ENCODE measurements around the gene ZNF776. TPM values are rescaled to one million over a fixed set of nuclear protein-coding genes. Genes with fewer than 3 reads are reported as not detected.

ZNF776 gene
- total RNA-seq, 6 donors from 2014 or later: 9.7 to 83.8 (median 13.3) TPM

DNA sequence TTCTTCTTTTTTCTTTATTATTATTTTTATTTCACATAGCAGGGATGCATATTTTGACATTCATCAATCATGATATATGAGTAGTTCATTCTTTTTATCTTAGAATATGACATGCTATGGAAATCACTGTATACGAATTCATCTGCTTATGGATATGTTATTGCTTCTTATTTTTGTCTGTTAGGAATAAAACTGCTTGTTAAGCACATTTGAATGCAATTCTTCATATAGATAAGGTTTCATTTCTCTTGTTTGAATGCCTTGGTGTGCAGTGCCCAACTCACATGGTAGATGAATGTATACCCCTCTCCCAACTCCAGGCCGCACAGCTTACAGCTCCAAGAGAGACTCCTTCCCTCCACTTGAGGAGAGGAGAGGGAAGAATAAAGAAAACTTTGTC is 11.3 kb downstream of the ZNF776 start:
- Histone ChIP-seq H3K4me3 (no peak overlapping the region), H3K36me3 (peaks cover 20 to 88% (median 66%) of the 10 kb centered on the region in 4 donors), H3K27ac (no peak overlapping the region), H3K4me1 (no peaks in the 10 kb centered on the region), H3K27me3 (no peaks in the 10 kb centered on the region), H3K9me3 (peaks cover 43 to 87% (median 68%) of the 10 kb centered on the region in 4 donors)
- ATAC-seq (ENCODE audit: low FRiP score in 2 of 2): no peak
- DNase-seq: no peak
- TF ChIP-seq POLR2AphosphoS5 (IDR thresholded peaks at IDR 0.05): no peak
- TF ChIP-seq EP300 (IDR thresholded peaks at IDR 0.05): no peak
- no peak for TF ChIP-seq POLR2A (IDR thresholded peaks at IDR 0.05)
- TF ChIP-seq, protein P1, sequence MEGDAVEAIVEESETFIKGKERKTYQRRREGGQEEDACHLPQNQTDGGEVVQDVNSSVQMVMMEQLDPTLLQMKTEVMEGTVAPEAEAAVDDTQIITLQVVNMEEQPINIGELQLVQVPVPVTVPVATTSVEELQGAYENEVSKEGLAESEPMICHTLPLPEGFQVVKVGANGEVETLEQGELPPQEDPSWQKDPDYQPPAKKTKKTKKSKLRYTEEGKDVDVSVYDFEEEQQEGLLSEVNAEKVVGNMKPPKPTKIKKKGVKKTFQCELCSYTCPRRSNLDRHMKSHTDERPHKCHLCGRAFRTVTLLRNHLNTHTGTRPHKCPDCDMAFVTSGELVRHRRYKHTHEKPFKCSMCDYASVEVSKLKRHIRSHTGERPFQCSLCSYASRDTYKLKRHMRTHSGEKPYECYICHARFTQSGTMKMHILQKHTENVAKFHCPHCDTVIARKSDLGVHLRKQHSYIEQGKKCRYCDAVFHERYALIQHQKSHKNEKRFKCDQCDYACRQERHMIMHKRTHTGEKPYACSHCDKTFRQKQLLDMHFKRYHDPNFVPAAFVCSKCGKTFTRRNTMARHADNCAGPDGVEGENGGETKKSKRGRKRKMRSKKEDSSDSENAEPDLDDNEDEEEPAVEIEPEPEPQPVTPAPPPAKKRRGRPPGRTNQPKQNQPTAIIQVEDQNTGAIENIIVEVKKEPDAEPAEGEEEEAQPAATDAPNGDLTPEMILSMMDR (IDR thresholded peaks at IDR 0.05): no peak
- 91 to 92% methylated on average over 2 of the region's 2 CpGs for WGBS, 2 donors

DNA sequence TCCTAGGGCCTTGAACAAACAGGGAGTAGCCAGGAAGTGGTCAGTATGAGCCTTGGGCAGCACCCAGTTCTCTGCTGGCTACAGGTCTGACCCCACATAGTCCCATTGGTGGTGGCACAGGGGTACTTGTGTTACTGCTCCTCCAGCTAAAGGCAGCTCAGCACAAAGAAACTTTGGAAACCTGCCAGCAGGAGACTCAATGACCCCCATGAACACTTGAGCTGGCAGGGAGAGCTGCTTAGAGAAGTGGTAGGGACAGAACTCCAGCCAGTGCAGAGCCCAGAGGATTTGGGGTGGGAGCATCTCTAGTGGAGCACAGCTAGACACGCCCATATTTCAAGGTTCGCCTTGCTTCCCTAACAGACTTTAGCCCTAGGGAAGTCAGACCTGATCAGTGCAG is 12.5 kb downstream of the ZNF776 start:
- Histone ChIP-seq H3K27ac (no peak overlapping the region), H3K36me3 (peaks cover 10 to 88% (median 60%) of the 10 kb centered on the region in 4 donors)
- ATAC-seq (ENCODE audit: low FRiP score in 2 of 2): no peak

DNA sequence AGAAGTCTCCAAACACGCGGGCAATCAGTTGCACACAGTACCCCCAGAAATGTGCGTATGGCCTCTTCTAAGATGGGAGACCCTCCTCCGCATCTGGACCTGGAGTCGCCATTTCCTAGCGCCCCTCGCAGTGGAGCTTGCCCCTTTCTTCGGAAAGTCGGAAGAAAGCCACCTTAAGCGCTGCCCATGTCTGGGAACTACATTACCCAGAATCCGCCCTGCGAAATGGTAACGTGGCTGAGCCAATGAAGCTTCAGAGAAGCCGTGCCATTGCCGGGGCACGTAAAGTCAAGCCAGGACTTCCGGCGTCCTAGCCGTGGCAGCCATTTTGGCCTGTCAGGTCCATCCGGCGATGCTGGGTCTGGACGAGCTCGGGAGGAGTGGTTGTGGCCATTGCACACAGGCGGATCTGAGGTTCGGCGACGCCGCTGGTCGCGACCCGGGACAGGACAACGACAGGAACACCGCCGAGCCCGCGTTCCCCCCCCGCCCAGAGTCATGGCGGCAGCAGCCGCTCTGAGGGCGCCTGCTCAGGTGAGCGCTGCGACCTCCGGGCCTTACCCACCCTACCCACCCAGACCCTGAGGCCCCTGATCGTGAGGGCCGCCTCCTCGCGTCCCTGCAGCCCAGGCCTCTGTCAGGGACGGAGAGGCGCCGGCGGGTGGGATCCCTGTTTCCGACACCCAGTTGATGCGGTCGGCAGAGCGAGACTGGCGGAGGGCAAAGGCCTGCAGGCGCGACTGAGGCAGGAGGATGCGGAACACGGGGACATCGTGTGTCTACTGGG is 22.9 kb downstream of the ZNF776 start, which contains the start of gene ZNF586:
TSS of gene ZNF586 (plus strand) at position 332 of the 787 bp plus-strand sequence. CDS start at position 499, 167 bp downstream.
- peak; percentile 97 to 99 for ATAC-seq (ENCODE audit: low FRiP score in 2 of 2)
- Histone ChIP-seq H3K36me3 (peaks cover 0 to 32% (median 16%) of the 10 kb centered on the region in 4 donors), H3K27me3 (no peaks in the 10 kb centered on the region), H3K9me3 (peaks cover 4 to 32% (median 23%) of the 10 kb centered on the region in 4 donors), H3K4me1 (peaks cover 13 to 21% (median 14%) of the 10 kb centered on the region in 4 donors), H3K27ac (peak within 1 kb of the TSS; percentile 83 to 94 (median 86)), H3K4me3 (peak within 1 kb of the TSS; percentile 88 to 99 (median 96))
- TF ChIP-seq, protein P1 (IDR thresholded peaks at IDR 0.05): no peak
- TF ChIP-seq POLR2A (IDR thresholded peaks at IDR 0.05) (peak in 2 of 4 donors; percentile 47 to 62), POLR2AphosphoS5 (IDR thresholded peaks at IDR 0.05) (peak; percentile 86 to 94), EP300 (IDR thresholded peaks at IDR 0.05) (no peak)
- peak; percentile 91 to 93 for DNase-seq
- 5 to 7% methylated on average over 33 to 58 of the region's 61 CpGs for WGBS, 2 donors

More for the DNA sequence above, 12.5 kb downstream of the ZNF776 start:
- 100% methylated on average over 2 of the region's 2 CpGs; no CpG with 5 or more reads in 1 of the 2 donors for WGBS, 2 donors
- TF ChIP-seq, protein P1 (IDR thresholded peaks at IDR 0.05): no peak
- H3K4me1 ChIP-seq: no peaks in the 10 kb centered on the region
- peaks cover 32 to 78% (median 58%) of the 10 kb centered on the region in 4 donors for H3K9me3 ChIP-seq
- no peak overlapping the region for H3K4me3 ChIP-seq
- DNase-seq: no peak
- no peaks in the 10 kb centered on the region for H3K27me3 ChIP-seq

DNA sequence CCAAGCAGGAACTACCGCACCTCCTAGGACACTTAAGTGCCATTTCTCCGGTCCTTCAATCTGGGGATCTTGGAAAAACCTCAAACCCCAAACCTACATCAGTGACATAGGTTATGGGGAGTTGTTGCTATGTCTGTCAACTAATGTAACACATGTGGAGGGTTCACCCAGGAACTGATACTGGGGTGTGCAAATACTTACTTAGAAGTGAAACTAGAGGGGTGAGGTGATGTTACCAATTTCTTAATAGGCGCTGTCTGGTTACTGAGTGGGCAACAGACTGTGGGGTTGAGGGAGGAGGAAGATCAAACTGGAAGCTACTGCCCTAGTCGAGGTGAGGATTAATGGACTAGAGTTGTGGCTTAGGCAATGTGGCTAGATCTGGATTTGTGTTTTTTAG is 24.8 kb downstream of the ZNF776 start:
- peaks cover 13 to 21% (median 14%) of the 10 kb centered on the region in 4 donors for H3K4me1 ChIP-seq
- peaks cover 2 to 43% (median 22%) of the 10 kb centered on the region in 4 donors for H3K36me3 ChIP-seq
- 84 to 95% methylated on average over 4 of the region's 4 CpGs for WGBS, 2 donors
- TF ChIP-seq, protein P1 (IDR thresholded peaks at IDR 0.05): no peak
- TF ChIP-seq POLR2A (IDR thresholded peaks at IDR 0.05) (no peak), POLR2AphosphoS5 (IDR thresholded peaks at IDR 0.05) (no peak), EP300 (IDR thresholded peaks at IDR 0.05) (no peak)
- ATAC-seq (ENCODE audit: low FRiP score in 2 of 2) (no peak), DNase-seq (no peak)
- no peaks in the 10 kb centered on the region for H3K27me3 ChIP-seq
- no peak overlapping the region for H3K4me3 ChIP-seq
- no peak overlapping the region for H3K27ac ChIP-seq
- H3K9me3 ChIP-seq: peaks cover 6 to 50% (median 38%) of the 10 kb centered on the region in 4 donors

All from upper lobe of left lung (tissue), 6 donors.